CD1c-positive myeloid dendritic cell (primary cell): ENCODE measurements around the gene USF1.
"Not testable (repeated sequence)": the region's sequence is repeated elsewhere in the genome, so short reads cannot be mapped to it uniquely, and the experiment has no call there.

Experiments
- DNase-seq: peaks from one replicate; pipeline ENCODE4 v3.0.0-alpha.2; 2016; ENCODE audit errors: extremely low spot score

The USF1 gene

DNA sequence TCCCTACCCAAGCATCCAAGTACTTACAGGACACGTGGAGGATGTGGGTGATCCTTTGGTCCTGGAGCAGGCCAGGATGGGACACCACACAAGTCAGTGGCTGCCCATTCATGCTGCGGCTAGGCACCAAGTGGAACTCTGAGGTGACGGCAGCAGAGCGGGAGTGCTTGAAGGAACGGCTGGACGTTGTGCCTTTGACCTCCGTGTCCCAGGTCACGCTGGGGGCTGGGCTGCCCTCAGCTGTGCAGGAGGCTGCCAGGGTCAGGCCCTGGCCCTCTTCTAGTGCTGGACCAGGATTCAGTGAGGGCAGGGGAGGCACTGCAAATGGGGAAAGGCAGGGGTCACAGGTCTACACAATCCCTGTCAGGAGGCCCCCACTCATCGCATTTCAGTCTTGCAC, 31.6 kb upstream of the USF1 start:
- DNase-seq, result no peak

DNA sequence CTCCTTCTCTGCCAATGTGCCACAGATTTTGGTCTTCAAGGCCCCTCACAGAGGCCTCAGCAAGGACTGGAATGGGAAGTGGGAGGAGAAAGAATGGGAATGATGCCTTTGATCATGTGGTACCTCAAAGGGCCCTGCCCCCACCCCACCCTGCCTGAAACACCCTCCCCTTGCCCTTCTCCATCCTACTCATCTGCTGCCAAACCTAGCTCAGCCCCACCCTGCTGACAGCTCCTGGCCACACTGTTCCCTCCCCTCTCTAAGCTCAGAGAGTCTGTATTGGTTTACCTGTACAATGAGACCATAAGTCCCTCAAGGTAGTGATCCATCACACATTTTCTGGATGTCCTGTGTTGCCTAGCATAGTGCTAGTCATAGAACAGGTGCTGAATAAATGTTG, 30.6 kb upstream of the USF1 start:
- no peak for DNase-seq

DNA sequence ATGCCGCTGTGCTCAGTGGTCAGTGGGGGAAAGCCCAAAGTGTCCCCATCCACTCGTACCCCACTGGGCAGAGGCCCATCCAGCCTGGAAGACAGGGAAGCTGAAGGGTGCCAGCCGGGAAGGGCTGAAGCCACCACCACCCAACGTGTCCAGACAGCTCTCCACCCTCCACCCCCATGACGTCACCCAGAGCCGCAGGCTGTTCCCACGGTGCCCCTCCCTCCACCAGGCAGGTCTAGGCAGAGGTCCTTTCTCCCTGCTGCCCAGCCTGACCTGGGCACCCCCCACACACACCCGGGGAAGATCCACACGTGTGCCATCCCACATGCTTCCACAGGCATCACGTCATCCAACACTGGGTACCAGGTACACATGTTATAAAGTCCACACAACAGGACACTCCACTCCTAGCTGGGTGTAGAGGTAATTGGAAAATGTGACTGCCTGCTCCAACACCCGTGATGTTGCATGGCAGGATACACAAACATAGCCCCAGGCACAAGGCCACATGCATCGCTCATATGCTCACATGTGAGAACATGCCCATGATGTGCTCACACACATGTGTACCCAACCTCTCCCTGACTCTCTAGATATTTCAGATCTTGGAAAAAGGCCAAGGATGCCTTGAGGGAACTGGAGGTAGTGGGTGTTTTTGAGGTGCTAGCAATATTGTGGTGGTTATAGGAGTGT, 29.0 kb upstream of the USF1 start:
- DNase-seq, result no peak

DNA sequence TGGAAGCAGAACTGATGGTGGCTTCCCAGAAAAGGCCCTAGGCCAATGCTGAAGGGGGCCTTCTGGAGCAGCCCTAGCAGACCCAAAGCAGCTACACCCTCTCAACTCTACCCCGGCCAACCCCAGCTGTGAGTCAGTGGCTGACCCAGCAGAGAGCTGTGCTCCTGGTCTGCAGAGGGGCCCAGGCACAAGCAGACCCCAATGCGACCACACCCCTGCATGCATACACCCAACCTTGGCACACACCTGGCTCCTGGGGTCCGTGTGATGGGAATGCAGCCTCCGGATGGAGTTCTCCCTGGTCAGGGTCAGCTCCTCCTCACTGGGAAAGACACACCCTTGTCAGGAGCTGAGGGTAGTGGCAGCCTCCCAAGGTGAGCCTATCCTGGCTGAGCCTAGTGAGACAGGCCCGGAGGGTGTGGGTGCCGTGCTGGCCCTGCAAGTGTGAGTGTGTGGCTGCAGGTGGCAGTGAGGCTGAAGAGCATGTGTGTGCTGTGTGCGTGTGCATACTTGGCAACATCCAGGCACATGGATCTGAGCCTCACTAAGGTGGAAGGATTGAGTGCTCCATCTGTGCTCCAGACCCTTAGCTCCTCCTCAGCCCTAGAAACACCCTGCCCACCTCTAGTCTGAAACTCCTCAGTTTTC, 27.8 kb upstream of the USF1 start:
- no peak for DNase-seq

DNA sequence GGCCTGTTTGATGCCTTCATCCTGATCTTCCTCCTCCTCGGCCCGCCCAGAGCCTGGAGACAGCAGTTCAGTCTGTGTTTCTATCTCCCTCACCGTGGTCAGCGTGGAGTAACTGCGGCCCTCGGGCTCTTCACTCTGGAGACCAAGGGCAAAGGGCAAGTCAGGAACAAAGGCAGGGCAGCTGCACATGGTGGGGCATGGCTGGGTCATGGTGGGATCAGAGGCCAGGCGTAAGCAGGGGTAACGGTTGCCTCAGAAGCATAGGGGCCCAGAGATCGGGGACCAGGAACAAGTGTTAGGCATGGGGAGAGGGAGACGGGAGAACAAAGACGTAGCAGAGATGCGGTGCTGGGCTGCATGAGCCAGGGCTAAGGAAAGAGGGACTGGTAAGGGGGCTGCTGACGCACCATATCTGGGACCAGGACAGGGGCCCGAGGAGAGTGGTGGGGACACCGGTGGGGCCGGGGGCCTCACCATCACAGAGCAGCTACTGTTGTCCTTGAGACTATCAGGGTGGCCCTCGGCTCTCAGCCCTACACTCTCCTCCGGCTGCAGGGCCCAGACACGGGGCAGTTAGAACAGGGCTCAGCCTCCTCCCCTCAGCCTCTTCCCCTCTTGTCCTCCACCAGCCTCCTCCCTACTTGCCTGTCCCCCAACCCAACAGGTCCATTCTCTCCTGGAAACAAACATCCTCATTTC, 27.1 kb upstream of the USF1 start:
- no peak for DNase-seq

DNA sequence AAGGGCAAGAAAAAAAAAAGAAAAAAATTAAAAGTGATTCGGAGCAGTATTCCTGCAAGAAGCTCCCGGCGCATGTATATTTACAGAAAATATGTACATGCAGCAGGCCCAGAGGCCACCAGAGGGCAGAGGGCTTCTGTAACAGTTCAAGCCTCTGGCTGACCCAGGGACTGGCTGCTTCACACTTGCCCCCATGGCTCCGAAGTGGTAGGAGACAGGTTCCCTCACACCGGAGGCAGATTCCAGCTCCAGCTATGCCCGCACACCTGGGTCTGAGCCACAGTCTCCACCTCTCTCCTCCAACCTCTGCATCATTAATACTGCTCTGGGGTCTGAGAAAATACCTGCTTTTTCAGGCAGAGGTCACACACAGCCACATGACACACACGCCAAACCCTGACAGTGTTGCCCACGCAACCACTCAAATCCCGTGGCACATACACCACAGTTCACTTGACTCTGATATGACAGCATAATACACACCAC, 26.2 kb upstream of the USF1 start:
- DNase-seq, result peak; percentile 78

DNA sequence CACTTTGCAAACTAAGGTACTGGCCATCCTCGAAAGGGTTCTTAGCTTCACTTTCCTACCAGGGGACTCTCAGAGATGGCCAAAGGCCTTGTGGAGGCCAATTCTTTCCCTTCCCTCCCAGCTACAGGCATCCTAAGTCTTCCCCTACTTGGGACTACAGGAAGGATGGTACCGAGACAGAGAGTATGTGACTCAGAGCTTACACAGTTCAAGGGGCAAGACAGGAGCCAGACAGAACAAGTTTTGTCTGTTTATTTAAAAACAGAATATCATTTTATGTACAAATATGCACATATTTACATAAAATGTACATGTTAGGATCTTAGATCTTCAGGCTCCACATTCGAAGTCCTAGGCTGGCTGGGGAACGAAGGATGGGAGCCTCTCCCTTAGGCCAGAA, 25.0 kb upstream of the USF1 start:
- DNase-seq, result no peak

DNA sequence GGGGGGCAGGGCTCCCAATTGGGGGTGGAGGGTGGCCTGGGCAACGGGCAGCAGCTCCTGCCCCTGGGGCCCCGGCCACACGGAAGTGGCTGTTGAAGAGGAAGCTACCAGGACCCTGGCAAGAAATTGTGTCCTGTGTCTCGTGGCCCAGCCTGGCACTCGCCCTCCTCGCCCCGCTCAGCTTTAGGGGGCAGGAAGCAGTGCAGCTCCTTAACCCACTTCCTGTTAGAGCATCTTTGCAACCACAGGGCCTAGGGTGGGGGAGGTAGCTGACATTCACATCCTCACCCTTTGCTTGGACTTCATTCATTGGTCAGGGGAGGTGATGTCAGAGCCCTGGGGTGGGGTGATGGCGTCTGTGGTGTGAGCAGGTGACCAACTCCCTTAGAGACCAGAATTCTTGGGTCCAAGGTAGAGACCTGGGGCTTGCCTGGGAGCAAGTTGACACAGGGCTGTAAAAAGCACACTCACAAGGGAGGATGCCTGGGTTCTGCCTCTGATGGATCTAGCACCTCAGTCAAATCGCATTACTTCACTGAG, 24.0 kb upstream of the USF1 start, which contains the start of gene ARHGAP30:
Gene ARHGAP30, minus strand, starts transcription at position 161 of the 540 bp plus-strand sequence. CDS start 267 bp downstream, outside the sequence.
- peak; percentile 86 for DNase-seq

DNA sequence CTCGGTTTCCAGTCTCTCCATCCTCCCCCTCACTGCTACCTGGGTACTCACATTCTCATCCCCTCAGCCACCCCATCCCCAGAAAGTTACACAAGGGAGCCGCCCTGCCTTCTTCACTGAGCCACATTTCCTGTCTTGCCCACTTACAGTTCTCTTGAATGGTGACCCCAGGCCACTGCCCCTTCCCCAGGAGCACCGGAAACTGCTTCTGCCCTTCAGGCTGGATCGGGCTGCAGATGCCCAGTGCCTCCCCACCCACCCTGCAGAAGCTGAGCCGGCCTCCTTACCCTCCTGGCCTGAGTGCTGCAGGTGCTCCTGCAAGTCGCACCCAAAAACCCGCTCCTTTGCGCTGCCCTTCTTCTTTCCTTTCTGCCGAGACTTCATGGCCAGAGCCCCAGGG, 23.5 kb upstream of the USF1 start:
- DNase-seq, result no peak

DNA sequence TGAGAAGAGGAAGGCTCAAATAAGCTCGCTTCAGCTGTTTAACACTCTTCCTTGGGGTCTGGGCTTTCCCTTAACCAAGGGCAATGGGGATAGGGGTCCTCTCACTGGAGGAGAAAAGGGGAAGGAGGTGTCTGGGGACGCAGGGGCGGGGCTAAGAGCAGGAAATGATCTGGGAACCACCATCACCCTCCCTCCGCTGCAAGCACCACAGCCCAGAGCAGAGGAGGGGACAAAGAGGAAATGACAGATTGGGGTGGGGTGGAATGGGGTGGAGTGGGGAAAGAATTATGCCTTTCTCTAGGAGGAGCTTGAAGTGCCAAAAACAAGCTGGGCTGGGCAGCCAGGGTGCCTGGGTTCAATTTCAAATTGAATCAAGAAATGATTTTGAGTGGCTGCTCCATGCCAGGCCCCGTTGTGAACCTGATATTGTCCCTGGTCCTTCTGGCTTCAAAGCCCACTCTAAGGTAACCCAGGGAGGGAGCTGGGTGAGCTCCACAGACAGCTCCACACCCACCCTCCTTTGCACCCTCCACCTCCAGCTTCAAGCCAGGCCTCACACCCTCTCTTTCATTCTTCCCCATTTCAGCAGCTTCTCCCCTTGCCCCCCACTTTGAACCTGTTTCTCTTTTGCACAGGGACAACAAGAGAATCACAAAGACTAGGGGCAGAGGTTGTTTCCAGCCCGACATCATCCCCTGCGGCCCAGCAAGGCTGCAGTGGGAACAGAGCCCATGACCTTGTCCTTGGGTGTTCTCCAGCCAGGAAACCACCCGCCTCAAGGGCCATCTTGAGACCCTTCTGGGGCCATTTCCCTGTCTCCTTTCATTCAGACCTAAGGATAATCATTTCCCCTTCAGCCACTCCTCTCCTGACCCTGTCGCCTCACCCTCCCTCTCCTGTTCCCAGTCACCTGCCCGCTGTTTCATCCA, 22.8 kb upstream of the USF1 start:
- peak; percentile 88 for DNase-seq

DNA sequence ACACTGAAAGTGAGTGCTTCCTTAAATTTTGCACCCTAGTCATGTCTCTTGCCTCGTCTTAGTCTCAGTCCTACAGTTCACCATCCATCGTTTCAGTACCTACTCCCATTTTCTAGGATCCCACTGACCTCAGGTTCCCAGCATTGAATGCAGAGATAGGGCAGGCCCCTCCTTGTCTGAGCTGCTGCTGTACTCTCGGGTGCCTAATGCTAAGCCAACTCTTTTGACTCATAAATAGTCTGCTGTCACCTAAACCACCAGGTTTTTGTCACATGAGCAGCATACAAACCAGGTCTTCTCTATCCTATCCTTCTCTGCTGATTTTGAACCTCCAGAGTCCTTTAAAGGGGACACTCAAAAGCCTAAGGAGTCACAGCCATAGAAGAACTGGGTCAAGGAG, 20.9 kb upstream of the USF1 start:
- no peak for DNase-seq

DNA sequence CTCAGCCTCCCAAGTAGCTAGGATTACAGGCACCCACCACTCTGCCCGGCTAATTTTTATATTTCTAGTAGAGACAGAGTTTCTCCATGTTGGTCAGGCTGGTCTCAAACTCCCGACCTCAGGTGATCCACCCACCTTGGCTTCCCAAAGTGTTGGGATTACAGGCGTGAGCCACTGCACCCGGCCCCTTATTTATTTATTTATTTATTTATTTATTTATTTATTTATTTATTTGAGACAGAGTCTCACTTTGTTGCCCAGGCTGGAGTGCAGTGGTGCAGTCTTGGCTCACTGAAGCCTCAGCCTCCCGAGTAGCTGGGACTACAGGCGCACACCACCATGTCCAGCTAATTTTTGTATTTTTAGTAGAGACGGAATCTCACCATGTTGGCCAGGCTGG, 19.9 kb upstream of the USF1 start:
- not testable (repeated sequence) for DNase-seq

DNA sequence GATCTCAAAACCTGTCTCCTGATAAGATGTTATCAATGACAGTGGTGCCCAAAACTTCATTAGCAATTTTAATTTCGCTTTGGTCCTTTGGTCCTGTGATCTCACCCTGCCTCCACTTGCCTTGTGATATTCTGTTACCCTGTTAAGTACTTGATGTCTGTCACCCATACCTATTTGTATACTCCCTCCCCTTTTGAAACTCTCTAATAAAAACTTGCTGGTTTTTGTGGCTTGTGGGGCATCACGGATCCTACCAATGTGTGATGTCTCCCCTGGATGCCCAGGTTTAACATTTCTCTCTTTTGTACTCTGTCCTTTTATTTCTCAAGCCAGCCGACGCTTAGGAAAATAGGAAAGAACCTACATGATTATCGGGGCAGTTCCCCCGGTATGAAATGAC, 18.2 kb upstream of the USF1 start:
- DNase-seq, result not testable (repeated sequence)

DNA sequence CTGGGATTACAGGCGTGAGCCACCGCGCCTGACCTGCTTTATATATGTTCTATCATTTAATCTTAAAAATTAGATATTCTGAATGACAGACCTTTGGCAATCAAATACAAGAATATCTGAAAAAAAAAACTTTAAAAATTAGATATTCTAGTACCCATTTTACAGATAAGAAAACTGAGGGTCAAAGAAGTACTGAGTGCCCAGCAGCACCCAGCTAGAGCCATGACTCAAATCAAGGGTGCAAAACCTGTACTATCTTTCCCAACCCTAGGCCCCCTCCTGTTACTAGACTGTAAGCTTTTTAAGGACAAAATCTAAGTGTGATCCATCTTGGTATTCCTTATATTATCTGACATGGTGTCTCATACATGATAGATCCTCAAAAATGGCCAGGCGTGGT, 15.6 kb upstream of the USF1 start:
- DNase-seq, result no peak

DNA sequence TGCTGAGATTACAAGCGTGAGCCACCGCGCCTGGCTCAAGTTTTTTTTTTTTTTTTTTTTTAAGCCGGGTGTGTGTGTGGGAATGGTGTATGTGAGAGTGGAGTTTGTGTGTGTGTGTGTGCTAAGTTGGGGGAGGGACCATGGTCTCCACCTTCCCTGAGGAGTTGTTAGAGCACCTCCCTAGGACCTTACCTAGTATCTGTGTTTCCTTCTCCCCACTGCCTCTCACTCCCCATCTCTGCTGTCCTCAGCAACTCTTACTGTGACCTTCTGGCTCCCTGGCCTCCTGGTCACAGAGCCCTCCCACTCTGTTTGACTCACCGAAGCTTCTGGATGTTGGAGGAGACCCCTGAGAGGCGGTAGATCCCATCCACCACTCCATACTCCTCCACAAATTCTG, 13.5 kb upstream of the USF1 start:
- DNase-seq, result no peak

DNA sequence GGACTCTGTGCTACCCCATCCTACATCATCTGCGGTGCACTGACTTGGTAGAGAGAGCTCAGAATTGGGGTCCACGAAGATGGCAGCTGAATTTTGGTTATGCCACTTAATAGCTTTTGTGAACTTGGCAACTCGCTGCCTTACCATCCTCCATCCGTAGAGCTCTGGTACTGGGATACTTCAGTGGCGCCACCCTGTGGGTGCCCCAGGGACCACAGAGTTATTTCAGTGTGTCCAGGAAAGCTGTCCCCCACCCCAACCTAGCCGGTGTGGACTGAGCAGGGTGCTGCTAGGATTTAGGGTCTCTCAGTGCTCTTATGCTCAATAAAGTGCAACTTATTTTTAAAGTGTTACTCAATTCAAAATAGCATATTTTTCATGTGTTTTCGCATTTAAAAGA, 9.0 kb upstream of the USF1 start:
- DNase-seq, result no peak

DNA sequence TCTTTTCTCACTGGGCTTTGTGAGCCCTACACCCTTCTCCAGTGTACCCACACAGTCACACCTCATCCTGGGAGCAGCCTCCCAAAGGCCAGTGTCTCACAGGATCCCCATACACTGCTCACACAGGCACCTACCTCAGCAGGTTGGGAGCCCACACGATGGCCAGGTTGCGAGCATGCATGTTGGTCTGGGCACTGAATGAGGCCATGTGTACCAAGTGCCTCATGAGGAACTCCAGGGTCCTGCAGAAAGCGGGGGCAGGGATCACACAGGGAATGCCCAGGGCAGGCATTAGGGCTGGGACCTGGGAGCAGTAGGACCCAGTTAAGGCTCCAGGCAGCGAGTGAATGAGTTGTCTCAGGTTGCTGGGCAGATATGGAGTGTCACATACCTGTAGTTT, 8.5 kb upstream of the USF1 start:
- no peak for DNase-seq

DNA sequence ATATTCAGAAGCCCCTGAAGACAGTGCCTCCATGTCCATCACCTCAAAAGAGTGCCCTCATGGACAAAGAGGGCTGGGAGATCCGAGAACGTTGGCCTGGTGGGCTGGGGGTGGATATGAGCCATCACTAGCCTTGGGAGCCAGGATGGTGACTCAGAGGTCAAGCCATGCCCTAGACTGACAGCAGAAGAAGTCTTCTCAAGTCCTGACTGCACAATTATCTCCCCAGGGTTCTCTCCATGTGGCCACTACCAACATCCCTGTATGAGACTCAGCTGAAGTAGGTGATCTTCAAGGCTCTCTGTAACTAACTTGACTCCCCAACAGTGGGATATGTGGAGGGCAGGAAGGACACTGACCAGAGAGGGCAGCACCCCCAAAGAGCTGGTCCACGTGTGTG, 7.1 kb upstream of the USF1 start:
- no peak for DNase-seq

DNA sequence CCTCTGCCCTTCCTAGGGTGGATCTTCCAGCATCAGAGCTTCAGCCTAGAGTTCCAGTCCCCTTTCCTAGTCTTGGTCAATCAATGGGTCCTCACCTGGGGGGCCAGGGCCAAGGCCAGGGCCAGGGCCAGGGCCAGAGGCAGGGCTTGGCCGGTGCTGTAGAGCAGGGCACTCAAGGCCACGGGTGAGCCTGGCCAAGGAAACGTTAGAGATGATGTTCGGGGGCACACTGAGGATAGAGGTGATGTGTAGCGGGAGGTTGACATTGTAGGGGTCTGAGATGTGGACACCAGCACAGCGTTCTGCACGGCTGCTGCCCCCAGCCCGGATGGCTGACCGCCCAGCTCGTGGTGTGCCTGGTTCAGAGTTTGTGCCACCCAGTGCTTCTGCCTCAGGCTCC, 5.4 kb upstream of the USF1 start:
- no peak for DNase-seq

DNA sequence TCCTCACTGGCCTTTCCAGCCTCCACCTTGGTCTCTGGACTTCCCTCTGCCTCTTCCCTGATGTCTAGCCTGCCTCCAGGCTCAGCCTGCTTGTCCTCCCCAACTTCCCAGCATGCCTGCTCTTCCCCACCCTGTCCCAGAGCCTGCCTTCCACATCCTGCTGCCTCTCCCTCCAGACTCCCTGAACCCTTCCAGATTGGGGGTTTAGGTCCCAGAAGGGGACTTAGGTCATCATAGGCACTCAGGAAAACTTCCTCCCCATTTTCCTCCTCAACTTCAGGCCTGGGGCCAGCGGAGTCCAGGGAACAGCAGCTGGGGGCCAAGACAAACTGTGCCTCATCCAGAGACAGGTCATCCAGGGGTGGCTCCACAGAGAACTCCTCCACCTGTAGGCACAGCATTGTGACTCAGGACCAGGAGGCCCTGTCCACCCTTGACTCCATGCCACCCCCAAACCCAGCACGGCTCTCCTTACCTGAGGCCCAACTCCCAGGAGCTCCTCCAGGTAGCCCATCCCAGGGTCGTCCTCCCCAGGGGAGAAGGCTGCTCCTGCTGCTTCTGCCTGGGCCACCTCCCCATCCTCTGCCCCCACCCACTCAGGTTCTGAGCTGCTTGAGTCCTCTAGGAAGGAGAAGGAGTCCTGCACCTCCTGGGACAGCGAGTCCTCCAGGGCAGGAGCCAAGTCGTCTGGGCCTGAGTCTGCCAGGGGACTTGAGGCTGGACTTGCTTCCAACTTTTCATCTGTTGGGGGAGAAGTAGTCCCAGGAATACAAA, 3.4 kb upstream of the USF1 start:
- no peak for DNase-seq
